GM21447 (cell line): Measurements from ENCODE around the gene HBG2.

Experiments
- ATAC-seq: cut with Tn5 transposase; IDR thresholded peaks from one replicate; pipeline ENCODE4 v1.9.1; 2021; ENCODE audit not compliant: unreplicated experiment

The HBG2 gene

DNA sequence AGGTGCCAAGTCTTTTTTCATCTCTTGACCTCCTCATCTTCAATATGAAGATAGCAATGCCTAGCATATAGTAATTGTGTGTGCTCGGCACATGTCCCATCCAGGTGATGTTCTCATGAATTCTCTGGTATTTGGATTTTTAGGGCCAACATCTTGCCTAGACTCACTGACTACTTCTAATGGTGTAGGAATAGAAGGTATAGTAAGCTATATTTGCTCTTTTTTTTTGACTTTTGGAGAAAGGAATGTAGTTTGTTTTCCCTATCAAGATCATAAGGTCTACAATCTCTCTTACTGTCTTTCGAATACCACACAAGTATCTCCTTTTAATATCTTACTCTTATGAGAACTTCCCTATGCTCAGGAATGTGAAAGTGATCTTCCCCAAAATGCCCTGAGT is 23.5 kb downstream of the HBG2 start:
- ATAC-seq: no peak

DNA sequence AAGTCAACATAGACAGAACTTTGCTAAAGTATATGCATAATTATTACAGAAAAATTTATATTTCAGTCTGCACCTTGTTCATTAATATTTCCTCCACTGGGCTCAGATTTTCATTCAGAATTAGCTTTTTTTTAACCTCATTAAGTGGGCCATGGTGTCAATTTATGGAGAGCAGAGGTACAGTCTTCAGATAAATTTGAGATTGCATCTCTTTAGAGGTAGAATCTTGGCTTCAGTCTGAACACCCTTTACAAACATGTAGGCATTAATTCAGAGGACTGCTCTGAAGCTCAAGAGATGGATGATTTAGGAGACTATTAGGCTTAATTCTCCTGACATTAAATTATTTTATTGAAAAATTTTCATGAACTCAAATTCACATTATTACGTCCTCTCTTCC is 24.3 kb downstream of the HBG2 start:
- ATAC-seq: no peak

DNA sequence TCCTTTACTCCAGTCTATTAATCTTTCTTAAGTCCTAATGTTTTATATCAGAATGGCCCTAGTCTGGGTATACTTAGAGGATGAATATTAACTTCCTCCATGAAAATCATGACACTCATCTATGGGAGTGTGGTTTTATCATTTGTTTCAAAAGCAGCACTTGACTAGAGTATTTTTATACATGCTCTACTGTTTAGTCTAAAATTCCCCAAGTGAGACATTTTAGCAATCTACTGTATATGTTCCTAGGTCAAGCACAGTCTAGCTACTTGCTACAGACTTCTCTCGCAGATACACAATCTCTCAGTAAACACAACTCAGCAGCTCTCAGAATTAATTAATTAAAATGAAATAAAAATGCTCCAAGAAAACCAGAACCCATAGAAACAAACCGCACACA is 24.8 kb downstream of the HBG2 start:
- ATAC-seq: no peak

DNA sequence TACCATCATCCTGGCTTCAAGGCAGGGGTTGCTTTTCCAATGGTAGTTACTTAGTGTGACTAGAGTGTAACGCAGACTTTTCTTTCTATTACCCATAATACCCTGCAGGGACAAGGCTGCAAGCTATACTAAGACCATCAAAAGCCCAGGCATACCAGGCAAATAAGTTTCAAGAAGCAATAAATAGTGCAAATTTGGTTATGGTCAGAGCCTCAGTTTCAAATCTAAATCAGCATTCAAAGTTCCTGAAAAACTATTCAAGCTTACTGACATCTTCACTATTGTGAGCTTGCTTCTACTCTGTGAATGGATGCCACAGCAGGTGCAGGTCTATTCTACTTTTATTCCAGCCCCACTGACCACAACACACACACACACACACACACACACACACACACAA is 25.2 kb downstream of the HBG2 start:
- ATAC-seq: no peak

DNA sequence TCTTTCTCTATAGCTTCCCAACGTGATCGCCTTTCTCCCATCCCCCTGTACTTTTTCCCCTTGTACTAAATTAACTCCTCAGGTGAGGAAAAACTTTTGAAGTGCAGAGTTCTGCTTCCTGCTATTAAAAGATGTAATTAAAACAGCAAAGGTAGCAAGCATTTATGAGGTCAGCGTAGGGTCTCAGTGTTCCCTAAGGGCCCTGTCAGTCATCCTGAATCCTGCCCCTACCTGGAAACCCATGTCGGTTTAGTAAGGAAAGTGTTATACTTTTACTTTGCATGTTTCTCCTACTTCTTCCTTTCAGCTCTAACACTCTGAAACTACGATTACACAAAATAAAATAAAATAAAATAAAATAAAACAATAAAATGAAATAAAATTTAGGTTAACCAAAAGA is 26.5 kb downstream of the HBG2 start:
- ATAC-seq: no peak

DNA sequence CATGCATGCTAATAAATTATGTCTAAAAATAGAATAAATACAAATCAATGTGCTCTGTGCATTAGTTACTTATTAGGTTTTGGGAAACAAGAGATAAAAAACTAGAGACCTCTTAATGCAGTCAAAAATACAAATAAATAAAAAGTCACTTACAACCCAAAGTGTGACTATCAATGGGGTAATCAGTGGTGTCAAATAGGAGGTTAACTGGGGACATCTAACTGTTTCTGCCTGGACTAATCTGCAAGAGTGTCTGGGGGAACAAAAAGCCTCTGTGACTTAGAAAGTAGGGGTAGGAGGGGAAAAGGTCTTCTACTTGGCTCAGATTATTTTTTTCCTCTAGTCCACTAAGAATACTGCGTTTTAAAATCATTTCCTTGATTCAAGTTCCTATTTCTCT is 26.9 kb downstream of the HBG2 start:
- no peak for ATAC-seq

DNA sequence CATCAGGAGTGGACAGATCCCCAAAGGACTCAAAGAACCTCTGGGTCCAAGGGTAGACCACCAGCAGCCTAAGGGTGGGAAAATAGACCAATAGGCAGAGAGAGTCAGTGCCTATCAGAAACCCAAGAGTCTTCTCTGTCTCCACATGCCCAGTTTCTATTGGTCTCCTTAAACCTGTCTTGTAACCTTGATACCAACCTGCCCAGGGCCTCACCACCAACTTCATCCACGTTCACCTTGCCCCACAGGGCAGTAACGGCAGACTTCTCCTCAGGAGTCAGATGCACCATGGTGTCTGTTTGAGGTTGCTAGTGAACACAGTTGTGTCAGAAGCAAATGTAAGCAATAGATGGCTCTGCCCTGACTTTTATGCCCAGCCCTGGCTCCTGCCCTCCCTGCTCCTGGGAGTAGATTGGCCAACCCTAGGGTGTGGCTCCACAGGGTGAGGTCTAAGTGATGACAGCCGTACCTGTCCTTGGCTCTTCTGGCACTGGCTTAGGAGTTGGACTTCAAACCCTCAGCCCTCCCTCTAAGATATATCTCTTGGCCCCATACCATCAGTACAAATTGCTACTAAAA is 27.8 kb downstream of the HBG2 start, which contains the start of gene HBB:
TSS of gene HBB (minus strand) at position 340 of the 579 bp plus-strand sequence. CDS start at position 290, 50 bp downstream.
- ATAC-seq: no peak

DNA sequence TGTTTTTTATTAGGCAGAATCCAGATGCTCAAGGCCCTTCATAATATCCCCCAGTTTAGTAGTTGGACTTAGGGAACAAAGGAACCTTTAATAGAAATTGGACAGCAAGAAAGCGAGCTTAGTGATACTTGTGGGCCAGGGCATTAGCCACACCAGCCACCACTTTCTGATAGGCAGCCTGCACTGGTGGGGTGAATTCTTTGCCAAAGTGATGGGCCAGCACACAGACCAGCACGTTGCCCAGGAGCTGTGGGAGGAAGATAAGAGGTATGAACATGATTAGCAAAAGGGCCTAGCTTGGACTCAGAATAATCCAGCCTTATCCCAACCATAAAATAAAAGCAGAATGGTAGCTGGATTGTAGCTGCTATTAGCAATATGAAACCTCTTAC is 29.1 kb downstream of the HBG2 start:
- no peak for ATAC-seq

DNA sequence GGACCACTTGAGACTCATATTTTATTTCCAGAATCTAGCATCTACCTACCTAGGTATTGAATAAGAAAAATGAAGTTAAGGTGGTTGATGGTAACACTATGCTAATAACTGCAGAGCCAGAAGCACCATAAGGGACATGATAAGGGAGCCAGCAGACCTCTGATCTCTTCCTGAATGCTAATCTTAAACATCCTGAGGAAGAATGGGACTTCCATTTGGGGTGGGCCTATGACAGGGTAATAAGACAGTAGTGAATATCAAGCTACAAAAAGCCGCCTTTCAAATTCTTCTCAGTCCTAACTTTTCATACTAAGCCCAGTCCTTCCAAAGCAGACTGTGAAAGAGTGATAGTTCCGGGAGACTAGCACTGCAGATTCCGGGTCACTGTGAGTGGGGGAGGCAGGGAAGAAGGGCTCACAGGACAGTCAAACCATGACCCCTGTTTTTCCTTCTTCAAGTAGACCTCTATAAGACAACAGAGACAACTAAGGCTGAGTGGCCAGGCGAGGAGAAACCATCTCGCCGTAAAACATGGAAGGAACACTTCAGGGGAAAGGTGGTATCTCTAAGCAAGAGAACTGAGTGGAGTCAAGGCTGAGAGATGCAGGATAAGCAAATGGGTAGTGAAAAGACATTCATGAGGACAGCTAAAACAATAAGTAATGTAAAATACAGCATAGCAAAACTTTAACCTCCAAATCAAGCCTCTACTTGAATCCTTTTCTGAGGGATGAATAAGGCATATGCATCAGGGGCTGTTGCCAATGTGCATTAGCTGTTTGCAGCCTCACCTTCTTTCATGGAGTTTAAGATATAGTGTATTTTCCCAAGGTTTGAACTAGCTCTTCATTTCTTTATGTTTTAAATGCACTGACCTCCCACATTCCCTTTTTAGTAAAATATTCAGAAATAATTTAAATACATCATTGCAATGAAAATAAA is 29.8 kb downstream of the HBG2 start:
- ATAC-seq: no peak

DNA sequence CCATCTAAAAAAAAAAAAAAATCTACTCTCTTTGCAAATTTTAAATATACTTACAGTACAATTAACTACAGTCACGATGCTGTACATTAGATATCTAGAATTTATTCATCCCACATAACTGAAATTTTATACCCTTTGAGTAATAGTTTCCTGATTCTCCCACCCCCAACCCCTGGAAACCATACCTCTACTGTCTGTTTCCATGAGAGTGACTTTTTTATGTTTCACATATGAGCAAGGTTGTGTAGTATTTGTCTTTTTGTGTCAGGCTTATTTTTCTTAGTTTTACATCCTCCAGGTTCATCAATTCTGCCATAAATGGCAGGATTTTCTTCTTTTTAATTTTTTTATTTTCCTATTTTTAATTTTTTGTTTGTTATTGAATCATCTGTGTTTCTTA is 30.9 kb downstream of the HBG2 start:
- no peak for ATAC-seq

DNA sequence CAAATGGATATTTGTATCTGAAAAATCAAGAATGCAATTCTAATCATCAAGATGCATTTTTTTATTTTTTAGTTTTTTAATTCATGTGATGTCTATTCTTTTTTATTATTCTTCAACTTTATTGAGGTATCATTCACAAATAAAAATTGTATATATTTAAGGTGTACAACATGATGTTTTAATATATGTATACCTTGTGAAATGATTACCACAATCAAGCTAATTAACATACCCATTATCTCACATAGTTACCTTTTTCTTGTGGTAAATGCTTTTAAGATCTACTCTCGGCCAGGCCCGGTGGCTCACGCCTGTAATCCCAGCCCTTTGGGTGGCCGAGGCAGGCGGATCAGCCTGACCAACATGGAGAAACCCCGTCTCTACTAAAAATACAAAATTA is 31.4 kb downstream of the HBG2 start:
- no peak for ATAC-seq

DNA sequence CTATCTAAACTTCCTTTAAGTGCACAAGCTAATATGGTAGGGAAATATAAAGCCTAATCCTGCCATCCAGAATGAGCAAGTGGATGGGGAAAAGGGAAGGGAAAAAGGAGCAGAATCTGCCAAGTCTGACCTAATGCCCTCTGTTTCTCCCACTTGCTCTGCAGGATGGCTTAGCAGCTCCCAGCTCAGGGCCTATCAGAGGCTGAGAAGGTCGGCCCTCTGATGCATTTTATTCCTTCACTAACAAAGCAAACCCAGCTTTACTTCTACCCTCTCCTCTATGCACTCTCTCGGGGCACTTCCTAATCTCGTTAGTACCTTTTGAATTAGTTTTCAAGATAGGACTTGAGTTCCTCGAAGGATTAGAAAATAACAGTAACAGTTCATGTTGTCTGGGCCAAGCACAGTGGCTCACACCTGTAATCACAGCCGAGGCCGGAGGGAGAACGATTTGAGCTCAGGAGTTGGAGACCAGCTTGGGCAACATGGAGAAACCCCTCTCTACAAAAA is 44.1 kb downstream of the HBG2 start:
- ATAC-seq: no peak

DNA sequence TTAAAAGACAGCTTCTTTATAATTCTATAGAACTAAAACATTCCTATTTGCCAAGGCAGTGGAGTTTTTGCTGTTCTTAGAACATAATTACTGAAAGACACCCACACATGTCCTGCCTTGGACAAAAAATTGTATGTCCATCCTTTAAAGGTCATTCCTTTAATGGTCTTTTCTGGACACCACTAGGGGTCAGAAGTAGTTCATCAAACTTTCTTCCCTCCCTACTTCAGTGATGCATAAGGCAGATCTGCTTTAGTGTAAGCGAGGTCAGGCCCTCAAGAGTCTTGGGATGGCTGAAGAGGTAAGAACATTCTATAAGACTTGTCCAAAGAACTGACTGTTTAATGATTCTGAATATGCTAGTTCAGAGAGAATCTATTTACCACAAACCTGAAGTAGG is 49.8 kb downstream of the HBG2 start:
- ATAC-seq: peak; percentile 81

DNA sequence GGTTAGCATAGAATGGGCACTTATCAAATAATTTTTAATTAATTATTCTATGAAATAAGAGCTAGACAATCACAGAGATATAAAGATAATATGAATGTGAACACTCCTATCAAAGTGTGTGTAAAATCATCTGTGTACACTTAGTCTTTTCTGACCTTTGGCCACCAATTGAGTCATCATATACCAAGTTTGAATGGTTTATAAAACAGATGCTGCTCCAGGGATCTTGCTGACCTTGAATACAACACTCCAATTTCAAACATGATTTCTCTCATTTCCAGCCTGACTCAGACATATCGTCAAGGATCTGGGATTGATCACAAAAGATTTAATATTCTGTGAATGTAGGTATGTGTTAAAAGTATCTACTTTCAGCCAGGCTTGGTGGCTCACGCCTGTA is 51.2 kb downstream of the HBG2 start:
- ATAC-seq: no peak
